Measurements from ENCODE around the gene CA14.
"Not testable (repeated sequence)": the region's sequence is repeated elsewhere in the genome, so short reads cannot be mapped to it uniquely, and the experiment has no call there.

Gene CA14

DNA sequence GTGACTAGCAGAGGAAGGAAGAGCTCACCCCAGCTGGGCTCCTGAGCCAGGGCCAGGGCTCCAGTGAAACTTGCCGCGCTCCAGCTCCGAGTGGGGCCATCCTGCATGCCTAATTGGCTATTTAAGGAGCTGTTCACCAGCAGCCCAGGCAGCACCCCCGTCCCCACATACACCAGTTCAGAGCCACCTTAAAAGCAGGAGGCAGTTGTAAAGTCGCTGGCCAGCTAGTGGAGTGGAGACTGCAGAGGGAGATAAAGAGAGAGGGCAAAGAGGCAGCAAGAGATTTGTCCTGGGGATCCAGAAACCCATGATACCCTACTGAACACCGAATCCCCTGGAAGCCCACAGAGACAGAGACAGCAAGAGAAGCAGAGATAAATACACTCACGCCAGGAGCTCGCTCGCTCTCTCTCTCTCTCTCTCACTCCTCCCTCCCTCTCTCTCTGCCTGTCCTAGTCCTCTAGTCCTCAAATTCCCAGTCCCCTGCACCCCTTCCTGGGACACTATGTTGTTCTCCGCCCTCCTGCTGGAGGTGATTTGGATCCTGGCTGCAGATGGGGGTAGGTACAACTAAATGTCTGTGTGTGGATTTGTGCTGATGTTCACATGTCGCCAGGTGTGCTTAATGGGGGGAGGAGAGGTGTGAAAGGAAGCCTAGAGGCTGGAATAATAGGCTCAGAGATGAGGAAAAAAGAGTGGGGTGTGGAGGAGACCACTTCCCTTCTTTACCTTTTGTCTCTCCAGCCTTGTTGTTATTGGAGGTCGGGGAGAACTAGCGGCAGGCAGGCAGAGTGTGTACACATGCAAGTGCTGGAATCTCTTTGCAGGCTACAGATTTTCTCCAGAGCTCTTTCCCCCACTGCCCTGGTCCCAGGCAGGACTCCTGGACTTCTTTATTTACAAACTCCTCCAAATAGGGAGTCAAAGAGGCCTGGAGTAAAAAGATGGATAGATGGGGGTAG is at the start of gene CA14:
CA14 (plus strand) TSS at position 151 of the 962 bp plus-strand sequence; CDS start at position 506, 355 bp downstream.
- in situ Hi-C loops (cut with MboI; ENCODE audit: low sequenced_read_pairs) = loop anchor here (25.0 kb wide), 1 partner anchor 279 kb away; the partner anchor contains the start of gene ADAMTSL4

DNA sequence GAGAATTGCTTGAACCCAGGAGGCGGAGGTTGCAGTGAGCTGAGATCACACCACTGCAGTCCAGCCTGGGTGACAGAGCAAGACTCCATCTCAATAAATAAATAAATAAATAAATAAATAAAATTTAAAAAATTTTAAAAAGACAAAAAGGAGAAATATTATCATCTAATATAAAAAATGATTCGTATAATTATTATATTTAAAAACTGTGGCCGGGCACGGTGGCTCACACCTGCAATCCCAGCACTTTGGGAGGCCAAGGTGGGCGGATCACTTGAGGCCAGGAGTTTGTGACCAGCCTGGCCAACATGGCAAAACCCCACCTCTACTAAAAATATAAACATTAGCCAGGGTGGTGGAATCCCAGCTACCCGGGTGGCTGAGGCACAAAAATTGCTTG is 49.1 kb upstream of the CA14 start:
- in situ Hi-C loops (cut with MboI; ENCODE audit: low sequenced_read_pairs) = not testable (repeated sequence)

DNA sequence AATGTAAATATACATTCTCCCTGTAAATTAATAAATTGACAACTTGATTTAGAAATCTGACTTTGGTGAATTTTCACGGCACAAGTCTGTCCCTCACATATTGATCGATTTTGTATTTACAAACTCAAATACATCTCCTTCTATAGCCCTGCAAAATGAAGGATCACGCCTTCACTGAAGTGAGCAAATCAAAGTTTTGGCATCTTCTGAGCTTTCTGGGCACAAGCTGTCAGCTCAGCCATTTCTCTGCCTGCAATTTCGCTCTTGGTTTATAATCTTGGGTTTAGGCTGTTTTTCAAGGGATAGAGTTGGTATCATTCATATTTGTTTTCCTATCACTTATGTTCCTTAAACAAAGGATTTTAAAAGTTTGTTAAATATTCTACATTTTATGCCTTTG is 47.5 kb upstream of the CA14 start:
- in situ Hi-C loops (cut with MboI; ENCODE audit: low sequenced_read_pairs) = no loop called here

DNA sequence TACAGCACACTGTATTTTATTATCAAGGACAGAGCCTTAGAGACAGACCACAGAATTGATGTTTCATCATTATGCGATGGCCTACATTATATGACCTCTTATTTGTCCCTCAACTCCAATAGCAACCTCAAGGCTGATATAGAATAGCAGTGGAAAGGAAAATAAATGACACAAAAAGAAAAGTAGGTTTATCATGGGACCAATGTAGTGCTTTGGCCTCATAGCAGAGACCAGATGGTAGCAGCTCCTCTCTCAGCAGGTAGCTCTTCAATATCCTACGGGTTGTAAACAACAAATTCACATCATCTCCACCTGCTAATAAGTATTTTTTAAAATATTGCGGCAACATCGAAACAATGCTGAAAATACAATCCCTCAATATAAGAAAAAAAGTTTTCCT is 46.9 kb upstream of the CA14 start:
- in situ Hi-C loops (cut with MboI; ENCODE audit: low sequenced_read_pairs) = no loop called here

DNA sequence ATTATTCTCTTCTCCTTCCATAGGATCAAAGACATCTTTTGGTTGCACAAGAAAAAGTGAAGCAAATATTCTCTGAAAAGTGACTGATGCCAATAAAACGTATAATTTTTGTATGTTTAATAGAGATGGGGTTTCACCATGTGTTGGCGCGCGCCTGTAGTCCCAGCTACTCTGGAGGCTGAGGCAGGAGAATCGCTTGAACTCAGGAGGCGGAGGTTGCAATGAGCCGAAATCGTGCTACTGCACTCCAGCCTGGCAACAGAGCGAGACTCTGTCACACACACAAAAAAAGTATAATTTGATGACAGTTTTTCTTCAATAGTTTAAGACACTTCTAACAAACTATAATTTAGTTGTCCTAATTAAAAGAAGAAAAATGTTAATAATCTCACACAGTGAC is 45.5 kb upstream of the CA14 start:
- in situ Hi-C loops (cut with MboI; ENCODE audit: low sequenced_read_pairs) = no loop called here

DNA sequence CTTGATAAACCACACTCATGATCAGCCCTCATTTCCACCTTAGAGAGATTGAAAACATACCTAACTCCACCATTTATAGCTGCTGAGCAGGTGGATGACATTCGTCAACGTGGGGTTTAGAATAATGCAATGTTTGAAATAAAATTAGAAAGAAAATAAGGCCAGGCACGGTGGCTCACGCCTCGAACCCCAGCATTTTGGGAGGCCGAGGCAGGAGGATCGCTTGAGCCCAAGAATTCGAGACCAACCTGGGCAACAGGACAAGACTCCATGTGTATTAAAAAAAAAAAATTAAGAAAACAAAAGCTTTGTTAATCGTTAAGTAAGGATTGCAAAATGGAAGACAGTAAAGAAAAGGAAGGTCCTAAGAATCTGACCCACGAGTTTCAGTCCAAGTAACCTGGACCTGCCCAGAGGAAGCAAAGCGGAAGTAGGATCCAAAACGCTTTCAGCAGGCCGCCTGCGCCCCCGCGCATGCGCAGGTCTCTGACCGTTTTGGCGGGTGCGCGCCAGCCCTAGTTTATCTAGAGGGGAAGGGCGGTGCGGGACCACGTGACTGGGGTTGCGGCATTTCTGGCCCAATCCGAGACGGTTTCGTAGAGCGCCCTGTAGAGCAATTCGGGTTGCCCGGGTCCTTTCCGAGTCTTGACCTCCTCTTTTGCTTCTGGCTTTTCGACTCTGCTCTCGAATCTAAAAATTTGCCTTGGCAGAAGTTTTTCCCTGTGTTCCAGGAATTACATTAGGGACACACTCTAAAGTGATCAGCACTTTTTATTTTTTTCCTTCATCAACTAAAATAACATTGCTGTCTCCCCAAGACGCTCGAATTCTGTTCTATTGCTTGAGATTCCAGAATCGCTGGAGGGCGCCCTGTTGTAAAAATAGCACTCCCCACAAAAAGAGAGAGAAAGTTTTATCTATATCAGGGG is 44.1 kb upstream of the CA14 start:
- in situ Hi-C loops (cut with MboI; ENCODE audit: low sequenced_read_pairs) = no loop called here

DNA sequence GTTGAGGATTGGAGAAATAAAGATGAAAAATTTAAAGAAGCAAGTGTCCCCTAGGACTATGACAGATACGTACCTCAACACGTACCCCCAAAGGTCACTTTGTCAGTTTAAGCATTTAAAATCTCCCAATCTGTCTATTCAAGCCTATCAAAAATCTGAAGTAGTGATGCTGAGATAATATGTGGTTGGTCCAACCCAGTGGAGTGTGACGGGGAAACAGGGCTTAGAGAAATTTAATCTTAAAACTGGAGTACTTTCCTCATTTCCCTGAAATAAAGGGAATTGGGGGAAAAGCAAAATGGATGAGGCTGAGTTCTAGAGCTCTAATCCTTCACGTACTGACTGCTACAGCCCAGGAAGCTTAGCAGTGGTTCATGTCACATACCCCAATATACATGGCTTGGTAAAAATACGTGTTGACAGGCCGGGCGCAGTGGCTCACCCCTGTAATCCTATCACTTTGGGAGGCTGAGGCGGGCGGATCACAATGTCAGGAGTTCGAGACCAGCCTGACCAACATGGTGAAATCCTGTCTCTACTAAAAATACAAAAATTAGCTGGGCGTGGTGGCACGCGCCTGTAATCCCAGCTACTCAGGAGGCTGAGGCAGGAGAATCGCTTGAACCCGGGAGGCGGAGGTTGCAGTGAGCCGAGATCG is 43.3 kb upstream of the CA14 start:
- in situ Hi-C loops (cut with MboI; ENCODE audit: low sequenced_read_pairs) = not testable (repeated sequence)

DNA sequence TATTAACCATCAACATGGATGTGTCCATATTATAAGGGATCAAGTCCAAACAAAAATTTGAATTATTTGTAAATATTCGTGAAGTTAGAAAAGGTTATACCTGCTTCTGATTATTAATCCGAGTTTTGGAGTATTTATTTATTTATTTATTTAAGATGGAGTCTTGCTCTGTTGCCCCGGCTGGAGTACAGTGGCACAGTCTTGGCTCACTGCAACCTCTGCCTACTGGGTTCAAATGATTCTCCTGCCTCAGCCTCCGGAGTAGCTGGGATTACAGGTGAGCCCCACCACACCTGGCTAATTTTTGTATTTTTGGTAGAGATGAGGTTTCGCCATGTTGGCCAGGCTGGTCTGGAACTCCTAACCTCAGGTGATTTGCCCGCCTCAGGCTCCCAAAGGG is 41.7 kb upstream of the CA14 start:
- in situ Hi-C loops (cut with MboI; ENCODE audit: low sequenced_read_pairs) = not testable (repeated sequence)

DNA sequence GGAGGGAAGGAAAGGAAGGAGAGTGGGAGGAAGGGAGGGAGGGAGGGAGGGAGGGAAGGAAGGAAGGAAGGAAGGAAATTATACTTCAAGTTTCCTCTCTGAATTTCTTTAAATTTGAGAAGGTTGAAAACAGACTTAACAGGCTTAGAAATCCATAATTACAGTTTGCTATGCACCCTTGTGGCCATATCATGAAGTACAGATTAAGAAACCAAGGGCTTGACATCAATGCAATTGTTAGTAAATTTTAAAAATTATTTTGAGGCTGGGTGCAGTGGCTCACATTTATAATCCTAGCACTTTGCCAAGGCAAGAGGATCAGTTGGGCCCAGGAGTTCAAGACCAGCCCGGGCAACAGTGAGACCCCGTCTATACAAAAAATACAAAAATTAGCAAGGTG is 36.0 kb upstream of the CA14 start:
- in situ Hi-C loops (cut with MboI; ENCODE audit: low sequenced_read_pairs) = no loop called here

DNA sequence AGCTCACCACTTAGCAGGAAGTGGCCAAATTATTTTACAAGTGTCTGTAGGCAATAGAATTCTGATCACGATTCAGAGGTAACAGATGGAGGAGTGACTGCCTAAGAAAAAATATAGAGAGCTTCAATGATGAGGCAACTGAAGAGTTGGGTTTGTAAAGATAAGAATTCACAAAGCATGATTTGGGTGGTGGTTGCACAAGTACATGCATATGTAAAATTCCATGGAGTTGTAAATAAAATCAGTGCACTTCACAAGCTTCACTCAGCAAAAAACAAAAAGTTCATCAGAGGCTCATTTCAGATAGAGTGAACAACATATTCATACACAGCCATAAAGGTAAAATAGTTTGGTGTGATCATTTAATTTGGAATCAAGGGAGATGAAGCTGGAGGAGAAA is 32.6 kb upstream of the CA14 start:
- in situ Hi-C loops (cut with MboI; ENCODE audit: low sequenced_read_pairs) = no loop called here

DNA sequence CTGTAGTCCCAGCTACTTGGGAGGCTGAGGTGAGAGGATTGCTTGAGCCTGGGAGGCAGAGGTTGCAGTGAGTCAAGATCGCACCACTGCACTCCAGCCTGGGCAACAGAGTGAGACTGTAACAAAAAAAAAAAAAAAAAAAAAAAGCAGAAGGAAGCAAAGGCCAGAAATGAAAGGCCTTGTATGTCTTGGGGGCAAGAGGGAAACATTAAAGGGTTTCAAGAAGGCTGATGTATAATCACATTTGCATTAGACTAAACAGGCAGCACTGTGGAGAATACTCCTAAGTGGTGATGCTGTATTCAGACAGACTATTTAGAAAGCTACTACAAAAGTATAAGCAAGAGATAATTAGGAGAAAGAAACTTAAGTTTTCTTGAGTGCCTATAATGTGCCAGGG is 32.0 kb upstream of the CA14 start:
- in situ Hi-C loops (cut with MboI; ENCODE audit: low sequenced_read_pairs) = no loop called here

DNA sequence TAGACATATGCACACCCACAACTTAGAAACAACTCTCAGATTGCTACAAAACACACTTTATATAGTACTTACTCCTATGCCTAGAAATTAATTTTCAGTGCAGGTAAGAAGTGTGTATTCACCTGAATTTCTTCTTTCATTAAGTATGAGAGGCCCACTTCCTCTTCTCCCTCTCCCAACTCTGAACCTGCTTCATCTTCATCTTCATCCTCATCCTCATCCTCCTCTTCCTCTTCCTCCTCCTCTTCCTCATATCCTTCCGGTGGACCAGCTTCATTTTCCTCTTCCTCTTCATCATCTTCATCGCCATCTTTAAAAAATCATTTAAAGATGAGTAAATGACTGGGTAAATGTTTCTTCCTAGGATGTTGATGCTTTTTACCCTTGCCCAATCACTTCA is 31.1 kb upstream of the CA14 start:
- in situ Hi-C loops (cut with MboI; ENCODE audit: low sequenced_read_pairs) = no loop called here

DNA sequence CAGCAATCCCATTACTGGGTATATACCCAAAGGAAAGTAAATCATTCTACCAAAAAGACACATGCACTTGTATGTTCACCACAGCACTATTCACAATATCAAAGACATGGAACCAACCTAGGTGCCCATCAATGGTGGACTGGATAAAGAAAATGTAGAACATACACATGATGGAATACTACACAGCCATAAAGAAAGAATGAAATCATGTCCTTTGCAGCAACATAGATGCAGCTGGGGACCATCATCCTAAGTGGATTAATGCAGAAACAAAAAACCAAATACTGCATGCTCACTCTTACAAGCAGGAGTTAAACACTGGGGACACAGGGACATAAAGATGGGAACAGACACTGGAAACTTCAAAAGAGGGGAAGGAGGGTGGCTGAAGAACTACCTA is 30.3 kb upstream of the CA14 start:
- in situ Hi-C loops (cut with MboI; ENCODE audit: low sequenced_read_pairs) = no loop called here

DNA sequence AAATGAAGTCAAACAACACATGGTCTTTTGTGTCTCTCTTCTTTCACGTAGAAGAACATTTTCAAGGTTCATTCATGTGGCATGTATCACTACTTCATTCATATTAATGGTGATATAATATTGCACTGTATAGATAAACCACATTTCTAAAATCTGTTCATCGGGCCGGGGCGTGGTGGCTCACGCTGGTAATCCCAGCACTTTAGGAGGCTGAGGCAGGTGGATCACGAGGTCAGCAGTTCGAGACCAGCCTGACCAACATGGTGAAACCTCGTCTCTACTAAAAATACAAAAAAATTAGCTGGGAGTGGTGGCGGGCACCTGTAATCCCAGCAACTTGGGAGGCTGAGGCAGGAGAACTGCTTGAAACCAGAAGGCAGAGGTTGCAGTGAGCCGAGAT is 29.3 kb upstream of the CA14 start:
- in situ Hi-C loops (cut with MboI; ENCODE audit: low sequenced_read_pairs) = not testable (repeated sequence)

DNA sequence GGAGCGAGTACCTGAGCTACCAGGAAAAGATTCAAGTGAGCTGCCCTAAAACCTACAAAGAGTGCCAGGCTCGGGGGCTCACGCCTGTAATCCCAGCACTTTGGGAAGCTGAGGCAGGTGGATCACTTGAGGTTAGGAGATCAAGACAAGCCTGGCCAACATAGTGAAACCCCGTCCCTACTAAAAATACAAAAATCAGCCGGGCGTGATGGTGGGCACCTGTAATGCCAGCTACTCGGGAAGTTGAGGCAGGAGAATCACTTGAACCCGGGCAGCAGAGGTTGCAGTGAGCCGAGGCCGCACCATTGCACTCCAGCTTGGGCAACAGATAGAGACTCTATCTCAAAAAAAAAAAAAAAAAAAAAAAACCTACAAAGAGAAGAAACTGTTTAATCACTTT is 24.7 kb upstream of the CA14 start:
- in situ Hi-C loops (cut with MboI; ENCODE audit: low sequenced_read_pairs) = not testable (repeated sequence)

DNA sequence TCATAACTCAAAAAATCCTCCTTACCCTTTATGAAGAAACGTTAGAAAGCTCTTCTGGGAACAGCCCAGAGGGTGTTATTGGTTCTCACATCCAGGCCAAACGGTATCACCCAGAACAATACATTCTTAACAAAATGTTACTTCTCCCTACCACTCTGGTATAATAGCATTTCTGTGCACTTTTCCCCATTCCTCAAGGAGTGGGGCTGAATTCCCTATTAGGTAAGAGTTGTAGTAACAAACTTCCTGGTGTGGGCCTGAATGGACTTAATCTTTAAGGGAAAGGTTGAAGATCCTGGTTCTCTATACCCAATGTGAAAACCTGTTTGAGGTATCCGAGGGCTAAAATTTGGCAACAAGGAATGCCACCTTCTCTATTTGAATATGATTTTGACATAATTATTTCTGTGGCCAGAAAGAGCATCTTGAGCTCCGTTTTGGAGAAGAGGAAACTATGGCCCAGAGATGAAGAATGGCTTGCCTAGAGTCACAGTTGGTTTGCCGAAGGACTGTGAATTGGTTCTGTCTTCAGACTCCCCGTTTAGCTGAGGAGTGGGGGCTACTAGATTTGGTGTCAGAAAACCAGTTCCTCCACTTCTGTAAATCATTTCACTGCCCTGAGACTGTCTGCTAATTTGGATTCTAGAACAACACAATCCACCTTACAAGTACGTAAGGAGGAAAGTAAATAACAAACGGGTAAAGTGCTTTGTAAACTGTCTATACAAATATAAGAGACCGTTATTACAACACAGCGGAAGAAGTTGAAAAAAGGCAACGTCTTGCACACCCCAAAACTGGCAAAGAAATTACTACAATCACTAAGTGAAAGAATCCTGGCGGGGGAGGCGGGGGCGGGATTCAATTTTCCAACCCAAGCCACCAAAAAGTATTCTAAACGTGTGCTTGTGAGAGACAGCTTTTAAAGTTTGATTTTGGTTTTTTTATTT is 23.9 kb upstream of the CA14 start:
- in situ Hi-C loops (cut with MboI; ENCODE audit: low sequenced_read_pairs) = no loop called here

DNA sequence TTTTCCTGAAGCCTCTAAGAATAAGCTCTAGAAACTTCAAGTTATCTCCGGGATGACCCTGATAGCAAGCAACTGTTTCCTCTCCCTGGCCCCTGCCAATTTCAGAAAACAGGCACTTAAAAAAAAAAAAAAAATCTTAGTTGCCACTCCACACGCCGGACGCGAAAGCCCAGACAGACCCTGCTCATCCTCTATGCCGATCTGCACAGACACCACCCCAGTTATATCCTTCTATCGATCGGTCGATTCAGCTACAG is 23.3 kb upstream of the CA14 start:
- in situ Hi-C loops (cut with MboI; ENCODE audit: low sequenced_read_pairs) = no loop called here

DNA sequence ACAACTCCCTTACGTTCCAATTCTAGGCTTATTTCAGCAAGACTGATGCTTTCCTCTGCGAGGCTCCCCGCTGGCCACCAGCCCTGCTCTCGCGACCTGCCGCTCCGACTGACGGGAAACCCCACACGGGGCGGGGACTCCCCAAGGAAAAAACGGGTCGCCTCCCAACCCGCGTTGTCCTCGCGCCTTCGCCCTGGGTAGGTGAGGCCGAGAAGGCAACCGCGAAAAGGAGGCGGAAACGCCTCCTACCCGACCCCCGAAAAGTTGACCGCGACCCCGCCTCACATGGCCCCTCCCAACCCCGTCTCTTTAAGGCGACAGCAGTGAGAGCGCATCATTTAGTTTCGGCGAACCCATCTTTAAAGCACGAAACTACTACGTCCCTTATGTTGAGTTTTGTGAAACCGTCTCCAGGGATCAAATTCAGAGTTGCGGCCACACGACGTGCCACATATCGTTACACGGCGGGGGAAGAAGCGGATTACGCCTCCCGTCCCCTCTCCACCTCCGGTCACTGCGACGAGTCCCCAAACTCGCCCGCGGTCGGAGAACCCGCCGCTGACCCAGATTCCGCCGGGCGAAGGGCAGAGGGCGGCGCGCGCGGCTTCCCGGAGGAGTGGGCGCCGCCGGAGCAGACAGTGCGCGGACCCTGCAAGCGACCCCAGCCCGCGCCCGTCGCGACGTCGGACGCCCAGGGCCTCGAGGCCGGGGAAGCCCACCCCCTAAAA is 22.8 kb upstream of the CA14 start:
- in situ Hi-C loops (cut with MboI; ENCODE audit: low sequenced_read_pairs) = no loop called here

DNA sequence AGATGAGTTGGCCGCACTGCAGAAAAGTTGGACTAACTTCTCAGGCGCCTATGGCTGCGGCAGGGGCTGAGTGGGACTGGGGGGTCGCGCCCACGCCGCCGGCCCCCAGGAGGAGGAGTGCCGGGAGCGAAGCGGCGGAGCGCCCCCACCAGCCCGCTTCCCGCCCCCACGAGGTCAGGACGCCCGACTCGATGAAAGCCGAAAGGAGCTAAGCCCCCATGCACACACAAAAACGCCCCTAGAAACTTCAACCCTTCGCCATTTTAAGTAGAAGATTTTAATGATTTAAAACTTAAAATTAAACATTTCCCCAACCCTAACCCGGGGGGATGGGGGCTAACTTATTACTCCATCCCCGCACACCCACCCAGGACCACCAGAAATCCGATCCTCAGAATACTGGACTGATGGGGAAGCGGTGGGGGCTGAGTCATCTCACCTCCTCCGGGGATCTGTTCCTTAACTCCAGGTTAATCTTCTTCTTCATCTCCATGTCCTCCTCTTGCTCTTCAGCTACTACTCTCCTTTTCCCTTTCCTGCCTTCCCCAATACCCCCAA is 22.2 kb upstream of the CA14 start:
- in situ Hi-C loops (cut with MboI; ENCODE audit: low sequenced_read_pairs) = no loop called here

All from HL-60/S4 treated with phorbol 12-myristate 13-acetate at 8.2 ng/mL for 4 days and 3 days (cell line).